H1 (cell line): Measurements from ENCODE around the gene ZNF573. TPM values are rescaled to one million over a fixed set of nuclear protein-coding genes. Genes with fewer than 3 reads are reported as not detected.

Experiments
- CHD2 ChIP-seq: IDR thresholded peaks from 2 replicates; pipeline ENCODE4 v1.6.1; 2012; ENCODE audit warnings: low read length, improper control_type of control experiment
- EZH2 ChIP-seq: fragments of 200-600 bp; sonication (generic); IDR thresholded peaks from 2 replicates; pipeline ENCODE4 v1.7.1; 2012; ENCODE audit warnings: low read depth, mild to moderate bottlenecking, moderate library complexity, low read length, inconsistent platforms; ENCODE audit not compliant: severe bottlenecking
- MAFK ChIP-seq: IDR thresholded peaks from 2 replicates; pipeline ENCODE4 v1.6.1; 2012; ENCODE audit warnings: low read depth, mild to moderate bottlenecking, improper control_type of control experiment, low read length
- RAD21 ChIP-seq, 2 experiments: IDR thresholded peaks in 1 of 2; conservative IDR thresholded peaks in 1 of 2; 2 replicates each; pipeline ENCODE4 v1.6.1; 2011; ENCODE audit warnings: low read depth in 2 of 2, low read length in 2 of 2, improper control_type of control experiment in 1 of 2, inconsistent platforms in 1 of 2, mild to moderate bottlenecking in 1 of 2, moderate library complexity in 1 of 2
- TCF12 ChIP-seq: IDR thresholded peaks from 2 replicates; pipeline ENCODE4 v1.6.1; 2011; ENCODE audit warnings: low read depth, mild to moderate bottlenecking, low read length
- TEAD4 ChIP-seq: IDR thresholded peaks from 2 replicates; pipeline ENCODE4 v1.6.1; 2012; ENCODE audit warnings: low read depth, low read length, inconsistent platforms, mixed read lengths
- YY1 ChIP-seq: IDR thresholded peaks from 2 replicates; pipeline ENCODE4 v1.6.1; 2011; ENCODE audit warnings: low read depth, mild to moderate bottlenecking, low read length
- polyA plus RNA-seq, 7 experiments: library from polyadenylated mRNA; depleted of rRNA in 3 of 7; stranded (reverse) in 5 of 7; unstranded in 2 of 7; fragments of >200 nt in 5 of 7; fragments of 200-250 nt in 2 of 7; gene quantifications; 1 replicate in 5 of 7; 2 replicates in 1 of 7; 4 replicates in 1 of 7; pipeline versions ENCODE4 v1.2.1 to v1.2.3, GENCODE V29; 2011 to 2013; ENCODE audit warnings: missing spikeins in 2 of 7, mixed read lengths in 2 of 7
- total RNA-seq: library from RNA; stranded (reverse); fragmentation: NEBNext Ultra II Directional; extraction: Animal tissue kit (Norgen Biotek cat#: 25700); gene quantifications from 2 replicates; pipeline ENCODE4 v1.2.1, GENCODE V29; 2021
- TF ChIP-seq, protein P1 (sequence below): fragments of 300-600 bp; sonication (generic); IDR thresholded peaks from 2 replicates; pipeline ENCODE4 v1.7.1; 2012; ENCODE audit warnings: low read length, moderate library complexity, mild to moderate bottlenecking, inconsistent platforms; ENCODE audit not compliant: insufficient replicate concordance
- TF ChIP-seq, protein P2 (sequence below): IDR thresholded peaks from 2 replicates; pipeline ENCODE4 v1.6.1; 2012; ENCODE audit warnings: inconsistent platforms

ZNF573 gene
- total and polyA plus RNA-seq, 2 of the 8 experiments (the other 6 are each of a cell fraction or from before 2014, with no cell fraction given) = 6.3 to 13.8 TPM

DNA sequence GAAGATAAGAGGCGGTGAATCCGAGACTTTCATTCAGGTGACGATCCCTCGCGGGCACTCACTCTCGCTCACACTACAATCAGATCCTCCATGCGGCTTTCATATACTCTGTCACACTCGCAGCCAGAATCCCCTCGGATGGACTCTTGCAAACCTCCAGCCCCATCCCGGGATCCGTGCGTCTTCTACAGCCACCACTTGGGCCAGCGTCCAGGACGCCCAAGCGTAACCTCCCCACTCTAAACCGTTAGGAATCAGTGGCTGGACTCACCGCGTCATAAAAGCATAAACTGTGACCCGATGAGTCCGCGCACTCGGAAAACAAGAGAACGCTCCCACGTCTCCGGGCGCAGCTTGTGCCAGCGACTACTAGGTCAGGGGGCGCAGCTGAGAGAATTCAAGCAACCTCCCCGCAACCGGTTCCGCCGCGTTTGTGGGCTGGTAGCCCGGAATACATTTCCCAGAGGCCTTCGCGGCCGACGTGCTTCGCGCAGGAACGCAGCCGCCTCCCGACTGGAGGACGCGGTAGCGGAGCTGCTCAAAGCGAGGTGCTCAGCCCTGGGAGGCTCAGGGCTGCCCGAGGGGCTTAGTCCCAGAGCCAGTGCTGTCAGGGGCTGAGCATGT, 87.4 kb downstream of the ZNF573 start (continued):
- TF ChIP-seq, protein P1, sequence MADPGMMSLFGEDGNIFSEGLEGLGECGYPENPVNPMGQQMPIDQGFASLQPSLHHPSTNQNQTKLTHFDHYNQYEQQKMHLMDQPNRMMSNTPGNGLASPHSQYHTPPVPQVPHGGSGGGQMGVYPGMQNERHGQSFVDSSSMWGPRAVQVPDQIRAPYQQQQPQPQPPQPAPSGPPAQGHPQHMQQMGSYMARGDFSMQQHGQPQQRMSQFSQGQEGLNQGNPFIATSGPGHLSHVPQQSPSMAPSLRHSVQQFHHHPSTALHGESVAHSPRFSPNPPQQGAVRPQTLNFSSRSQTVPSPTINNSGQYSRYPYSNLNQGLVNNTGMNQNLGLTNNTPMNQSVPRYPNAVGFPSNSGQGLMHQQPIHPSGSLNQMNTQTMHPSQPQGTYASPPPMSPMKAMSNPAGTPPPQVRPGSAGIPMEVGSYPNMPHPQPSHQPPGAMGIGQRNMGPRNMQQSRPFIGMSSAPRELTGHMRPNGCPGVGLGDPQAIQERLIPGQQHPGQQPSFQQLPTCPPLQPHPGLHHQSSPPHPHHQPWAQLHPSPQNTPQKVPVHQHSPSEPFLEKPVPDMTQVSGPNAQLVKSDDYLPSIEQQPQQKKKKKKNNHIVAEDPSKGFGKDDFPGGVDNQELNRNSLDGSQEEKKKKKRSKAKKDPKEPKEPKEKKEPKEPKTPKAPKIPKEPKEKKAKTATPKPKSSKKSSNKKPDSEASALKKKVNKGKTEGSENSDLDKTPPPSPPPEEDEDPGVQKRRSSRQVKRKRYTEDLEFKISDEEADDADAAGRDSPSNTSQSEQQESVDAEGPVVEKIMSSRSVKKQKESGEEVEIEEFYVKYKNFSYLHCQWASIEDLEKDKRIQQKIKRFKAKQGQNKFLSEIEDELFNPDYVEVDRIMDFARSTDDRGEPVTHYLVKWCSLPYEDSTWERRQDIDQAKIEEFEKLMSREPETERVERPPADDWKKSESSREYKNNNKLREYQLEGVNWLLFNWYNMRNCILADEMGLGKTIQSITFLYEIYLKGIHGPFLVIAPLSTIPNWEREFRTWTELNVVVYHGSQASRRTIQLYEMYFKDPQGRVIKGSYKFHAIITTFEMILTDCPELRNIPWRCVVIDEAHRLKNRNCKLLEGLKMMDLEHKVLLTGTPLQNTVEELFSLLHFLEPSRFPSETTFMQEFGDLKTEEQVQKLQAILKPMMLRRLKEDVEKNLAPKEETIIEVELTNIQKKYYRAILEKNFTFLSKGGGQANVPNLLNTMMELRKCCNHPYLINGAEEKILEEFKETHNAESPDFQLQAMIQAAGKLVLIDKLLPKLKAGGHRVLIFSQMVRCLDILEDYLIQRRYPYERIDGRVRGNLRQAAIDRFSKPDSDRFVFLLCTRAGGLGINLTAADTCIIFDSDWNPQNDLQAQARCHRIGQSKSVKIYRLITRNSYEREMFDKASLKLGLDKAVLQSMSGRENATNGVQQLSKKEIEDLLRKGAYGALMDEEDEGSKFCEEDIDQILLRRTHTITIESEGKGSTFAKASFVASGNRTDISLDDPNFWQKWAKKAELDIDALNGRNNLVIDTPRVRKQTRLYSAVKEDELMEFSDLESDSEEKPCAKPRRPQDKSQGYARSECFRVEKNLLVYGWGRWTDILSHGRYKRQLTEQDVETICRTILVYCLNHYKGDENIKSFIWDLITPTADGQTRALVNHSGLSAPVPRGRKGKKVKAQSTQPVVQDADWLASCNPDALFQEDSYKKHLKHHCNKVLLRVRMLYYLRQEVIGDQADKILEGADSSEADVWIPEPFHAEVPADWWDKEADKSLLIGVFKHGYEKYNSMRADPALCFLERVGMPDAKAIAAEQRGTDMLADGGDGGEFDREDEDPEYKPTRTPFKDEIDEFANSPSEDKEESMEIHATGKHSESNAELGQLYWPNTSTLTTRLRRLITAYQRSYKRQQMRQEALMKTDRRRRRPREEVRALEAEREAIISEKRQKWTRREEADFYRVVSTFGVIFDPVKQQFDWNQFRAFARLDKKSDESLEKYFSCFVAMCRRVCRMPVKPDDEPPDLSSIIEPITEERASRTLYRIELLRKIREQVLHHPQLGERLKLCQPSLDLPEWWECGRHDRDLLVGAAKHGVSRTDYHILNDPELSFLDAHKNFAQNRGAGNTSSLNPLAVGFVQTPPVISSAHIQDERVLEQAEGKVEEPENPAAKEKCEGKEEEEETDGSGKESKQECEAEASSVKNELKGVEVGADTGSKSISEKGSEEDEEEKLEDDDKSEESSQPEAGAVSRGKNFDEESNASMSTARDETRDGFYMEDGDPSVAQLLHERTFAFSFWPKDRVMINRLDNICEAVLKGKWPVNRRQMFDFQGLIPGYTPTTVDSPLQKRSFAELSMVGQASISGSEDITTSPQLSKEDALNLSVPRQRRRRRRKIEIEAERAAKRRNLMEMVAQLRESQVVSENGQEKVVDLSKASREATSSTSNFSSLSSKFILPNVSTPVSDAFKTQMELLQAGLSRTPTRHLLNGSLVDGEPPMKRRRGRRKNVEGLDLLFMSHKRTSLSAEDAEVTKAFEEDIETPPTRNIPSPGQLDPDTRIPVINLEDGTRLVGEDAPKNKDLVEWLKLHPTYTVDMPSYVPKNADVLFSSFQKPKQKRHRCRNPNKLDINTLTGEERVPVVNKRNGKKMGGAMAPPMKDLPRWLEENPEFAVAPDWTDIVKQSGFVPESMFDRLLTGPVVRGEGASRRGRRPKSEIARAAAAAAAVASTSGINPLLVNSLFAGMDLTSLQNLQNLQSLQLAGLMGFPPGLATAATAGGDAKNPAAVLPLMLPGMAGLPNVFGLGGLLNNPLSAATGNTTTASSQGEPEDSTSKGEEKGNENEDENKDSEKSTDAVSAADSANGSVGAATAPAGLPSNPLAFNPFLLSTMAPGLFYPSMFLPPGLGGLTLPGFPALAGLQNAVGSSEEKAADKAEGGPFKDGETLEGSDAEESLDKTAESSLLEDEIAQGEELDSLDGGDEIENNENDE = no peak
- TF ChIP-seq CHD2 = no peak
- TF ChIP-seq EZH2 = no peak
- TF ChIP-seq TCF12 = no peak
- peak; percentile 1 to 12; a peak in 2 of 4 replicates for TF ChIP-seq RAD21 (IDR thresholded peaks at IDR 0.05 in 1 of 2, conservative IDR thresholded peaks at IDR 0.05 in 1 of 2; ENCODE audit: low read depth in 2 of 2, low read length in 2 of 2)
- TF ChIP-seq TEAD4 = no peak
- TF ChIP-seq, protein P2, sequence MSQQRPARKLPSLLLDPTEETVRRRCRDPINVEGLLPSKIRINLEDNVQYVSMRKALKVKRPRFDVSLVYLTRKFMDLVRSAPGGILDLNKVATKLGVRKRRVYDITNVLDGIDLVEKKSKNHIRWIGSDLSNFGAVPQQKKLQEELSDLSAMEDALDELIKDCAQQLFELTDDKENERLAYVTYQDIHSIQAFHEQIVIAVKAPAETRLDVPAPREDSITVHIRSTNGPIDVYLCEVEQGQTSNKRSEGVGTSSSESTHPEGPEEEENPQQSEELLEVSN = peak; percentile 51; the same call in 1 of the 2 replicates
- peak; percentile 40; the same call in 1 of the 2 replicates for TF ChIP-seq YY1
- no peak for TF ChIP-seq MAFK
